SH-SY5Y (cell line): ENCODE results near the gene POLA1.

Source experiments
- GATA2 ChIP-seq: IDR thresholded peaks from 2 replicates; pipeline ENCODE4 v1.6.1; 2011; ENCODE audit warnings: mild to moderate bottlenecking, low read depth, low read length
- GATA3 ChIP-seq: IDR thresholded peaks from 2 replicates; pipeline ENCODE4 v1.6.1; 2011; ENCODE audit warnings: low read depth, mild to moderate bottlenecking, low read length, moderate library complexity

Gene POLA1

DNA sequence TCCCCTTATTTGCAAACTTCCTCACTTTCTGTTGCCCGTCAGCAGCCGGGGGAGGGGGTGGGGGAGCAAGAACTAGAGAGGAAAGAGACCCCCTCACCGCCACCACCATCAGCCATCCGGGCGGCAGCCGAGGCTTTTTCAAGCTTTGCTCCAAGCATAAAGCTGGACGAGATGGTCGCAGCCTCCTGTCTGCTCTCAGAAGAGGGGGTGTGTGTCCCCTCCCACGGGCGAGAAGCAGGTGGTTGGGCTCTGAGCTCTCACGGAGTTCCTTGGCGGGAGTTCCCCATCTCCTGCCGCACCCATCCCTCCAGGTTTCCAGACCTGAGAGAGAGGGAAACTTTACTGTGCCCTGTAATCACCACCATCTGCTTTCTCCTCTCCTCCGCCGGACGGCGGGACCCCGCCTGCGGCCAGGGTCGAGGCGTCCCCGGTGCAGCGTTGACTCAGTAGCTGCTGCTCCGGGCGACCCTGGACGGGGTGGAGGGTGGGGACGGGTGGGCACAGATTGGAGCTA is 326.7 kb downstream of the POLA1 start:
- TF ChIP-seq GATA2 = no peak
- TF ChIP-seq GATA3 = no peak

- TF ChIP-seq GATA3 = no peak
- no peak for TF ChIP-seq GATA2
Measured at GRCh38 chrX:25020905-25021449, 327.3 kb downstream of the POLA1 start.

DNA sequence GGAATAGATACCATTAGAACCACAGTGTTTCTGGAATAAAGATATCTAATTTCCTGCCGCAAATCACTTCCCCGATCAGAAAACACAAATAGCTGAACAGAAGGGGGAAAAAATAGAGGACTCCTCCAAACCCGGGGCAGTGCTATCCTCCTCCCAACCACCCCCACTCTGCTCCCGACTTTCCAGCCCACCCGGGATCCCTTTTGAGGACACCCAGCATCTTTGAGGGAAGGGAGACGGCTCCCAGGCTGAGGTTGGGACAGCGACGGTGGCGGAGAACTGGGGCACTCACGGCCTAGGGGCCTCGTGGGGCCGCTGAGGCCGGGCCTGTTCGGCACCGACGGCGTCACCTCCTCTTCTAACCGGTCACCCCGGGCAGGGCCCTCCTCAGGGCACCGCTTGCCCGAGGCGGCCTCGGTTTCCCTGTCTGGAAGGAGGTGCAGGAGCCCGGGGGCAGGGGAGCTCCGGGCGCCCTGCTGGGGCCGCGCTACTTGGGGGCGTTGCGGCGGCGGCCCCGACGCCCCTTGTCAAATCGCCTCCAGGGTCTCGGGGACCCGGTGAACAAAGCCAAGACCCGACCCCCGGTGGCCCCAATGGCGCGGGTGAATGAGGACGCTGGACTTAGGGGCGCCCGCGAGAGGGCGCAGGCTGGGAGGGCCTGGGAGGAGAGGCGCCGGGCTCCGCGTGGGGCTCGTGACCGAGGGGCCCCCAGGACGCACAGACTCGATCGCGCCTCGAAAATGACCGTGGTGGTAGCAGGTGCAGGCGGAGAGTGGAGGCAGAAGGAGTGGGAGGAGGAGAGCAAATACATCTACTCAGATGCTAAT is 329.0 kb downstream of the POLA1 start:
- TF ChIP-seq GATA2 = no peak
- TF ChIP-seq GATA3 = no peak

- no peak for TF ChIP-seq GATA2
- TF ChIP-seq GATA3 = no peak
Measured at GRCh38 chrX:25023908-25024307, 330.2 kb downstream of the POLA1 start.

- TF ChIP-seq GATA2 (no peak), GATA3 (no peak)
Measured at GRCh38 chrX:25025615-25026014, 331.9 kb downstream of the POLA1 start.

DNA sequence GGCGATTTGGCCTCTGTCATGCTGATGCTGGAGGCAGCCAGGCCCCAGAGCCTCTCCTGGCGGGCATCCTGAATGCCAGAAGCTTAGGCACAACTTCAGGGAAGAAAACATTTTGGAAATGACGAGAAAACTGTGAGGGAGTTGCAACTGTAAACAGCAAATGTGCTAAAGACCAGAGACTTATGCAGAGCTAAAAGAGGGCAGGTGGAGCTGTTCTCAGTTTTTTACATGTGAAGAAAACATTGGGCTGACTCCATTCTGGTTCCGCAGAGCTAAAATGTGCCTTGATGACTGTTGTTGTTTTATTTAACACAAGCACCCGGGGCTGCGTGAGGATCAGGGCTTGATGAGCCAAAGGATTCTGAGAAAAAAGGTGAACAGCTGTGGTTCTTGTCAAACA is 332.9 kb downstream of the POLA1 start:
- no peak for TF ChIP-seq GATA3
- TF ChIP-seq GATA2 = no peak

- TF ChIP-seq GATA2 (no peak), GATA3 (no peak)
Measured at GRCh38 chrX:25028726-25029125, 335.0 kb downstream of the POLA1 start.

DNA sequence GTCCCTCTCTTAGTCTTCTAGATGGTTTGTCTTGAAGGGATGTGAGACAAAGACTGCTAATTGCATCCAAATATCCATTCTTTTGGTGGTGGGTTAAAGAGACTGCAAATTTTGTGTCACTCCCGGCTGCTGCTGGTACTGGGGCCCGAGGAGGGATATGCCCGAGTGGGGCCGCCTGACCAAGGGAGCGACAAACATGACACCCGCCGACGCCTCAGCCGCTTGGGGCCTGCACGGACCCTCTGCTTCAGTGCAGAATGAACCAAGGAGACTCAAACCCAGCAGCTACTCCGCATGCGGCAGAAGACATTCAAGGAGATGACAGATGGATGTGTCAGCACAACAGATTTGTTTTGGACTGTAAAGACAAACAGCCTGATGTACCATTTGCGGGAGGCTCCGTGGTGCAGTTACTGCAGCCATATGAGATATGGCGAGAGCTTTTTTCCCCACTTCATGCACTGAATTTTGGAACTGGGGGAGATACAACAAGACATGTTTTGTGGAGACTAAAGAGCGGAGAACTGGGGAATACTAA is 335.6 kb downstream of the POLA1 start:
- no peak for TF ChIP-seq GATA2
- TF ChIP-seq GATA3 = no peak

- TF ChIP-seq GATA2 (no peak), GATA3 (no peak)
Measured at GRCh38 chrX:25034889-25035288, 341.2 kb downstream of the POLA1 start.

DNA sequence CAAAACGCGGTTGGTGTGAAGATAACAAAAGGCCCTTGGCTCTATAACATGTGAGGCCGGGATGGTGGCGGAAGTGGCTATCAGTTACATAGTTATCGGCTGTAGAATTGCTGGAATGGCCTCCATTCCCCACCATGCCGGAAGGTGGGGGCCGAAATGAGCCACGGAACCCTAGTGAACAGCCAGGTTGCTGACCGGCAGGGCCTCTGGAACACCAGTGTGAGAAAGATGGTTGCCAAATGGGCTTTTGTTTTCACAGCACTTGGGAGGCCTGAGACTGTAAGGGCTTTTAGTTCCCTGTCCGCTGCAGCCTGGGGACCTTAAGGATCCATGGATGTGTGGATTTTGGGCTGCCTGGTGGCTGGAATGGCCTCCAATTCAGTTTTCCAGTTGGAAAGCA is 345.3 kb downstream of the POLA1 start:
- TF ChIP-seq GATA3 (no peak), GATA2 (no peak)

DNA sequence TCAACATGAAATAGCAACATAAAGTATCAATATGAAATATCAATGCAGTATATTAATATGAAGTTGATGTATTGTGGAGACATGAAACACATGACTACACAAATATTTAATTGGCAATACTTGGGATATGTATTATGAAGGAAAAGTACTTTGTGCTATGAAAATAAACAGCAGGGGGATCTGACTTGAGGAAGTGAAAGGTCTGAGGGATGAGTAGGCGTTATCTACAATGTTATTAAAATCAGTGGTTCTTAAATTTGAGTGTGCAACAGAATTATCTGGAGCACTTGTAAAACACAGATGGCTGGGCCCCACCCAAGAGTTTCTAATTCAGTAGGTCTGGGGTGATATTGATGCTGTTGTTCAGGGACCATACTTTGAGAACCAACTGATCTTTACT is 349.5 kb downstream of the POLA1 start:
- TF ChIP-seq GATA3 (no peak), GATA2 (no peak)
